Natural killer cell treated with Interleukin-12 subunit alpha and Interleukin-12 subunit beta and Interleukin-15 and Interleukin-18, amount 100 ng/mL, for 72 hours (primary cell): Measurements from ENCODE around the gene LBX2. TPM values are rescaled to one million over a fixed set of nuclear protein-coding genes. Genes with fewer than 3 reads are reported as not detected.
A peak's percentile ranks its signal among the peaks of the same experiment; 100 is the strongest.

Source experiments
- ATAC-seq, 2 donors: fragments of 150-1000 bp; cut with Tn5 transposase in 1 of 2; sonication (Bioruptor Pico), chemical (Tn5 transposase) in 1 of 2; 2 replicates each; pipeline ENCODE4 v1.10.0; 2021
- DNase-seq: peaks from one replicate; pipeline ENCODE4 v3.0.0; 2022; ENCODE audit warnings: low spot score
- H3K27ac Mint-ChIP-seq, 2 donors: 1 replicate in 1 of 2; 2 replicates in 1 of 2; pipeline ENCODE4 v1.8.0; 2022; ENCODE audit warnings: mixed read lengths in 2 of 2, mild to moderate bottlenecking in 1 of 2, moderate library complexity in 1 of 2
- H3K27me3 Mint-ChIP-seq, 2 donors: 1 replicate in 1 of 2; 2 replicates in 1 of 2; pipeline ENCODE4 v1.8.0; 2022; ENCODE audit warnings: mixed read lengths in 2 of 2
- H3K36me3 Mint-ChIP-seq: one replicate; pipeline ENCODE4 v1.8.0; 2022; ENCODE audit warnings: mixed read lengths
- H3K4me1 Mint-ChIP-seq, 2 donors: 1 replicate in 1 of 2; 2 replicates in 1 of 2; pipeline ENCODE4 v1.8.0; 2022; ENCODE audit warnings: low read depth in 2 of 2, mixed read lengths in 2 of 2, mild to moderate bottlenecking in 1 of 2
- H3K4me3 Mint-ChIP-seq: one replicate; pipeline ENCODE4 v1.8.0; 2022; ENCODE audit warnings: mixed read lengths
- H3K9me3 Mint-ChIP-seq: 2 replicates; pipeline ENCODE4 v1.8.0; 2022; ENCODE audit warnings: mixed read lengths
- total RNA-seq, 2 donors: library from RNA; stranded (reverse); gene quantifications; one replicate each; pipeline ENCODE4 v1.2.3, GENCODE V29; 2022

The LBX2 gene
- total RNA-seq, 2 donors from 2014 or later: 1.3 to 1.5 TPM

- peaks cover 59% of the 10 kb centered on the region in 2 donors for H3K4me1 Mint-ChIP-seq
Measured at GRCh38 chr2:74504591-74504990, 5.2 kb upstream of the LBX2 start.

GRCh38 chr2:74503506-74504475 is 4.4 kb upstream of the LBX2 start:
- Mint-ChIP-seq H3K27me3 (no peaks in the 10 kb centered on the region), H3K4me1 (peaks cover 62 to 63% of the 10 kb centered on the region in 2 donors), H3K9me3 (no peaks in the 10 kb centered on the region), H3K4me3 (peak overlapping the region; percentile 79), H3K36me3 (peaks cover 12% of the 10 kb centered on the region), H3K27ac (peak overlapping the region; percentile 64 to 93)
- ATAC-seq (no peak), DNase-seq (peak; percentile 48)

More at GRCh38 chr2:74504591-74504990, 5.2 kb upstream of the LBX2 start:
- H3K27me3 Mint-ChIP-seq: peaks cover 1 to 4% of the 10 kb centered on the region in 2 donors
- peak overlapping the region; percentile 64 to 93 for H3K27ac Mint-ChIP-seq
- DNase-seq (peak; percentile 23), ATAC-seq (no peak)
- peaks cover 12% of the 10 kb centered on the region for H3K36me3 Mint-ChIP-seq
- H3K4me3 Mint-ChIP-seq: peak overlapping the region; percentile 79
- H3K9me3 Mint-ChIP-seq: no peaks in the 10 kb centered on the region

GRCh38 chr2:74502720-74503505 is 3.5 kb upstream of the LBX2 start:
- ATAC-seq (peak; percentile 70 to 74), DNase-seq (peak; percentile 88)
- H3K27me3 Mint-ChIP-seq: no peaks in the 10 kb centered on the region
- H3K4me1 Mint-ChIP-seq: peaks cover 61 to 63% of the 10 kb centered on the region in 2 donors
- H3K4me3 Mint-ChIP-seq: peak overlapping the region; percentile 79
- H3K36me3 Mint-ChIP-seq: peaks cover 12% of the 10 kb centered on the region
- no peaks in the 10 kb centered on the region for H3K9me3 Mint-ChIP-seq
- H3K27ac Mint-ChIP-seq: peak overlapping the region; percentile 64 to 93

GRCh38 chr2:74502147-74502719 is 2.8 kb upstream of the LBX2 start:
- DNase-seq (peak; percentile 34), ATAC-seq (no peak)
- peaks cover 12% of the 10 kb centered on the region for H3K36me3 Mint-ChIP-seq
- H3K27ac Mint-ChIP-seq: peak overlapping the region; percentile 64 to 93
- H3K4me3 Mint-ChIP-seq: peak overlapping the region; percentile 79
- no peaks in the 10 kb centered on the region for H3K9me3 Mint-ChIP-seq
- H3K27me3 Mint-ChIP-seq: no peaks in the 10 kb centered on the region
- H3K4me1 Mint-ChIP-seq: peaks cover 56 to 59% of the 10 kb centered on the region in 2 donors

- Mint-ChIP-seq H3K36me3 (peaks cover 9% of the 10 kb centered on the region), H3K27ac (peak overlapping the region in 1 of 2 donors; percentile 93), H3K9me3 (no peaks in the 10 kb centered on the region), H3K27me3 (no peaks in the 10 kb centered on the region), H3K4me1 (peaks cover 49 to 51% of the 10 kb centered on the region in 2 donors), H3K4me3 (peak overlapping the region; percentile 79)
- ATAC-seq: no peak
- peak; percentile 29 for DNase-seq
Measured at GRCh38 chr2:74501335-74502071, 2.1 kb upstream of the LBX2 start.

GRCh38 chr2:74500578-74500946 is 1.2 kb upstream of the LBX2 start:
- no peak overlapping the region for H3K27ac Mint-ChIP-seq
- DNase-seq (peak; percentile 40), ATAC-seq (no peak)
- peaks cover 42 to 47% of the 10 kb centered on the region in 2 donors for H3K4me1 Mint-ChIP-seq
- no peaks in the 10 kb centered on the region for H3K27me3 Mint-ChIP-seq
- no peaks in the 10 kb centered on the region for H3K9me3 Mint-ChIP-seq
- peaks cover 8% of the 10 kb centered on the region for H3K36me3 Mint-ChIP-seq
- peak overlapping the region; percentile 17 for H3K4me3 Mint-ChIP-seq

GRCh38 chr2:74499940-74500577 is 656 bp upstream of the LBX2 start:
- ATAC-seq (no peak), DNase-seq (peak; percentile 58)
- Mint-ChIP-seq H3K4me3 (peak overlapping the region; percentile 17), H3K9me3 (no peaks in the 10 kb centered on the region), H3K36me3 (peaks cover 7% of the 10 kb centered on the region), H3K27me3 (no peaks in the 10 kb centered on the region), H3K27ac (no peak overlapping the region), H3K4me1 (peaks cover 38 to 44% of the 10 kb centered on the region in 2 donors)

GRCh38 chr2:74498500-74499266 is 720 bp downstream of the LBX2 start:
- ATAC-seq (peak; percentile 76), DNase-seq (peak; percentile 61)
- peaks cover 24 to 32% of the 10 kb centered on the region in 2 donors for H3K4me1 Mint-ChIP-seq
- H3K4me3 Mint-ChIP-seq: peak overlapping the region; percentile 90
- H3K9me3 Mint-ChIP-seq: no peaks in the 10 kb centered on the region
- peaks cover 5% of the 10 kb centered on the region for H3K36me3 Mint-ChIP-seq
- H3K27me3 Mint-ChIP-seq: no peaks in the 10 kb centered on the region
- H3K27ac Mint-ChIP-seq: peak overlapping the region; percentile 83 to 85

- Mint-ChIP-seq H3K27ac (peak overlapping the region; percentile 83 to 85), H3K27me3 (no peaks in the 10 kb centered on the region), H3K36me3 (peaks cover 7% of the 10 kb centered on the region), H3K9me3 (no peaks in the 10 kb centered on the region), H3K4me3 (peak overlapping the region; percentile 90), H3K4me1 (peaks cover 24 to 32% of the 10 kb centered on the region in 2 donors)
- ATAC-seq (peak; percentile 66 to 68), DNase-seq (peak; percentile 65)
Measured at GRCh38 chr2:74497777-74498499, 1.5 kb downstream of the LBX2 start.

GRCh38 chr2:74496997-74497776 is 2.2 kb downstream of the LBX2 start:
- H3K4me1 Mint-ChIP-seq: peaks cover 23 to 28% of the 10 kb centered on the region in 2 donors

GRCh38 chr2:74495440-74495839 is 4.0 kb downstream of the LBX2 start:
- Mint-ChIP-seq H3K4me3 (no peak overlapping the region), H3K27ac (no peak overlapping the region), H3K9me3 (no peaks in the 10 kb centered on the region), H3K27me3 (no peaks in the 10 kb centered on the region), H3K4me1 (peaks cover 13 to 20% of the 10 kb centered on the region in 2 donors), H3K36me3 (peaks cover 18% of the 10 kb centered on the region)
- DNase-seq: no peak
- ATAC-seq: no peak

More at GRCh38 chr2:74496997-74497776, 2.2 kb downstream of the LBX2 start:
- peak; percentile 42 for DNase-seq
- H3K4me3 Mint-ChIP-seq: peak overlapping the region; percentile 90
- H3K36me3 Mint-ChIP-seq: peaks cover 7% of the 10 kb centered on the region
- H3K27me3 Mint-ChIP-seq: no peaks in the 10 kb centered on the region
- peak overlapping the region; percentile 83 to 85 for H3K27ac Mint-ChIP-seq
- ATAC-seq: no peak
- H3K9me3 Mint-ChIP-seq: no peaks in the 10 kb centered on the region
